ENCODE data around the gene DCAF4.

- TF ChIP-seq FOXM1 (IDR thresholded peaks at IDR 0.05; ENCODE audit: borderline replicate concordance) (no peak), SUZ12 (IDR thresholded peaks at IDR 0.05) (no peak)
Observed at GRCh38 chr14:72957213-72957612, 30.9 kb downstream of the DCAF4 start.
